A549 (cell line): Measurements from ENCODE around the gene SLC16A10. TPM values are rescaled to one million over a fixed set of nuclear protein-coding genes. Genes with fewer than 3 reads are reported as not detected.
"Not testable (repeated sequence)": the region's sequence is repeated elsewhere in the genome, so short reads cannot be mapped to it uniquely, and the experiment has no call there.

Experiments used
- ATAC-seq, 2 experiments: fragments of 200-7000 bp in 1 of 2; fragments of >200 bp in 1 of 2; cut with Nextera tagmentation in 1 of 2; cut with Tn5 transposase in 1 of 2; 3 replicates each; pipeline versions ENCODE4 v1.8.0 to v1.9.1; 2018 to 2020; ENCODE audit warnings: mild to moderate bottlenecking in 1 of 2, moderate library complexity in 1 of 2
- CTCF ChIA-PET: fragments of 300-600 bp; sonication (Branson Sonifier 250); formaldehyde crosslinking; extraction: SDS; loops from one replicate; lab custom pipeline; 2021; ENCODE audit warnings: antibody characterized with exemption, inconsistent platforms; lab: Yijun Ruan, JAX
- POLR2A ChIA-PET: fragments of 350-600 bp; formaldehyde crosslinking; extraction: SDS; loops from one replicate; lab custom pipeline; 2021; ENCODE audit warnings: antibody characterized with exemption, inconsistent platforms; lab: Yijun Ruan, JAX
- DNase-seq, 2 experiments: peaks; one replicate each; pipeline versions ENCODE4 v3.0.0 to v3.0.0-alpha.2; 2011 to 2016; ENCODE audit warnings: low read depth in 1 of 2, low spot score in 1 of 2
- FAIRE-seq: peaks from 2 replicates; lab custom pipeline; 2011; peaks lifted over from hg19 to GRCh38; lab: Jason Lieb, UNC
- H3K27ac ChIP-seq, 2 experiments: fragments of >200 bp; sonication (Bioruptor Twin); formaldehyde crosslinking; 3 replicates each; pipeline ENCODE4 v1.5.1; 2016 to 2017
- H3K4me1 ChIP-seq: fragments of >200 bp; sonication (Bioruptor Twin); formaldehyde crosslinking; 3 replicates; pipeline ENCODE4 v1.6.1; 2016
- H3K4me2 ChIP-seq: fragments of >200 bp; sonication (Bioruptor Twin); formaldehyde crosslinking; 3 replicates; pipeline ENCODE4 v1.6.1; 2016
- H3K4me3 ChIP-seq: fragments of >200 bp; sonication (Bioruptor Twin); formaldehyde crosslinking; 3 replicates; pipeline ENCODE4 v1.5.1; 2016
- H3K9me3 ChIP-seq: fragments of >200 bp; sonication (Bioruptor Twin); formaldehyde crosslinking; 3 replicates; pipeline ENCODE4 v1.6.1; 2016
- BCL3 ChIP-seq: fragments of >200 bp; sonication (Bioruptor Twin); formaldehyde crosslinking; IDR thresholded peaks from 3 replicates; pipeline ENCODE4 v1.6.1; 2016
- CEBPB ChIP-seq, 2 experiments: fragments of >200 bp in 1 of 2; sonication (Bioruptor Twin) in 1 of 2; formaldehyde crosslinking in 1 of 2; IDR thresholded peaks; 2 replicates each; pipeline ENCODE4 v1.6.1; 2012 to 2016
- CHD2 ChIP-seq: fragments of 150-350 bp; IDR thresholded peaks from 2 replicates; pipeline ENCODE4 v1.6.1; 2014; ENCODE audit warnings: low read length; ENCODE audit not compliant: partially characterized antibody
- CHD4 ChIP-seq: fragments of 200-600 bp; sonication (generic); IDR thresholded peaks from 2 replicates; pipeline ENCODE4 v1.6.1; 2016; ENCODE audit warnings: antibody characterized with exemption, mild to moderate bottlenecking, borderline replicate concordance
- EHF ChIP-seq: fragments of 250-450 bp; sonication (Bioruptor Pico); IDR thresholded peaks from 2 replicates; pipeline ENCODE4 v1.5.0; 2020; ENCODE audit warnings: mild to moderate bottlenecking
- ESRRA ChIP-seq: fragments of 150-350 bp; IDR thresholded peaks from 2 replicates; pipeline ENCODE4 v1.6.1; 2014; ENCODE audit warnings: mild to moderate bottlenecking, low read length, borderline replicate concordance
- GATA3 ChIP-seq: IDR thresholded peaks from 2 replicates; pipeline ENCODE4 v1.6.1; 2012; ENCODE audit warnings: borderline replicate concordance
- HEYL ChIP-seq: fragments of 250-450 bp; sonication (Bioruptor Pico); IDR thresholded peaks from 2 replicates; pipeline ENCODE4 v1.8.0; 2021; ENCODE audit warnings: mild to moderate bottlenecking, moderate library complexity
- HMGXB4 ChIP-seq: fragments of 250-450 bp; sonication (Bioruptor Pico); IDR thresholded peaks from 2 replicates; pipeline ENCODE4 v1.5.0; 2021; ENCODE audit warnings: mild to moderate bottlenecking, moderate library complexity, borderline replicate concordance
- HOXB13 ChIP-seq: fragments of 250-450 bp; sonication (Bioruptor Pico); IDR thresholded peaks from 2 replicates; pipeline ENCODE4 v1.5.0; 2020; ENCODE audit warnings: low read depth, mild to moderate bottlenecking, moderate library complexity
- HOXB5 ChIP-seq: fragments of 250-450 bp; sonication (Bioruptor Pico); IDR thresholded peaks from 2 replicates; pipeline ENCODE4 v1.5.0; 2020; ENCODE audit warnings: mild to moderate bottlenecking, moderate library complexity
- JUNB ChIP-seq: fragments of >200 bp; sonication (Bioruptor Twin); formaldehyde crosslinking; IDR thresholded peaks from 2 replicates; pipeline ENCODE4 v1.6.1; 2016
- MAFK ChIP-seq: fragments of 450-650 bp; IDR thresholded peaks from 2 replicates; pipeline ENCODE4 v1.6.1; 2014; ENCODE audit not compliant: partially characterized antibody
- MYC ChIP-seq: IDR thresholded peaks from 2 replicates; pipeline ENCODE4 v1.6.1; 2012; ENCODE audit warnings: mild to moderate bottlenecking, inconsistent platforms, low read length, improper control_type of control experiment, borderline replicate concordance
- NFE2L2 ChIP-seq: fragments of 150-350 bp; conservative IDR thresholded peaks from 2 replicates; pipeline ENCODE4 v1.6.1; 2014; ENCODE audit warnings: low read length
- NPAS2 ChIP-seq: fragments of 250-450 bp; sonication (Bioruptor Pico); IDR thresholded peaks from 2 replicates; pipeline ENCODE4 v1.8.0; 2022; ENCODE audit warnings: mild to moderate bottlenecking, moderate library complexity, borderline replicate concordance
- RAD21 ChIP-seq, 2 experiments: fragments of >200 bp in 1 of 2; sonication (Bioruptor Twin) in 1 of 2; formaldehyde crosslinking in 1 of 2; IDR thresholded peaks in 1 of 2; conservative IDR thresholded peaks in 1 of 2; 2 replicates in 1 of 2; 3 replicates in 1 of 2; pipeline ENCODE4 v1.6.1; 2012 to 2018; ENCODE audit warnings: inconsistent platforms in 1 of 2
- RARB ChIP-seq: fragments of 250-450 bp; sonication (Bioruptor Pico); IDR thresholded peaks from 2 replicates; pipeline ENCODE4 v1.8.0; 2021; ENCODE audit warnings: mild to moderate bottlenecking, moderate library complexity
- RNF2 ChIP-seq: fragments of 200-600 bp; sonication (generic); IDR thresholded peaks from 2 replicates; pipeline ENCODE4 v1.6.1; 2016; ENCODE audit warnings: low read depth, mild to moderate bottlenecking, antibody characterized with exemption, moderate library complexity, borderline replicate concordance
- SMC3 ChIP-seq: fragments of >200 bp; sonication (Bioruptor Twin); formaldehyde crosslinking; IDR thresholded peaks from 3 replicates; pipeline ENCODE4 v1.6.1; 2018; ENCODE audit warnings: inconsistent platforms
- SREBF2 ChIP-seq: fragments of 450-650 bp; IDR thresholded peaks from 2 replicates; pipeline ENCODE4 v1.6.1; 2014; ENCODE audit warnings: mild to moderate bottlenecking, moderate library complexity
- ZC3H11A ChIP-seq: fragments of 450-650 bp; IDR thresholded peaks from 2 replicates; pipeline ENCODE4 v1.6.1; 2014; ENCODE audit warnings: antibody characterized with exemption, mild to moderate bottlenecking
- ZFP36 ChIP-seq: fragments of 450-650 bp; IDR thresholded peaks from 2 replicates; pipeline ENCODE4 v1.6.1; 2014; ENCODE audit warnings: borderline replicate concordance; ENCODE audit not compliant: partially characterized antibody
- ZNF302 ChIP-seq: fragments of 250-450 bp; sonication (Bioruptor Pico); IDR thresholded peaks from 2 replicates; pipeline ENCODE4 v1.9.0; 2021; ENCODE audit warnings: inconsistent platforms, mild to moderate bottlenecking, moderate library complexity
- WGBS: methylation state at CpG from one replicate; pipeline ENCODE4 v1.1.6; 2017; ENCODE audit errors: missing lambda C conversion rate; 5-methylcytosine and 5-hydroxymethylcytosine counted together
- polyA plus RNA-seq, 4 experiments: library from polyadenylated mRNA; depleted of rRNA in 3 of 4; stranded (reverse); fragments of >200 nt; fragmentation: RNase III in 1 of 4; extraction: RNeasy Plus Mini Kit Qiagen cat#74134 plus additional on column Dnase treatment in 1 of 4; gene quantifications; 2 replicates in 3 of 4; 3 replicates in 1 of 4; pipeline ENCODE4 v1.2.3, GENCODE V29; 2011 to 2017
- TF ChIP-seq, protein P1 (sequence below): IDR thresholded peaks from 2 replicates; pipeline ENCODE4 v1.6.1; 2012; ENCODE audit warnings: low read depth, borderline replicate concordance

Gene SLC16A10
- polyA plus RNA-seq, 2 of the 4 experiments (the other 2 are of a cell fraction), result 0.27 to 1.00 TPM

DNA sequence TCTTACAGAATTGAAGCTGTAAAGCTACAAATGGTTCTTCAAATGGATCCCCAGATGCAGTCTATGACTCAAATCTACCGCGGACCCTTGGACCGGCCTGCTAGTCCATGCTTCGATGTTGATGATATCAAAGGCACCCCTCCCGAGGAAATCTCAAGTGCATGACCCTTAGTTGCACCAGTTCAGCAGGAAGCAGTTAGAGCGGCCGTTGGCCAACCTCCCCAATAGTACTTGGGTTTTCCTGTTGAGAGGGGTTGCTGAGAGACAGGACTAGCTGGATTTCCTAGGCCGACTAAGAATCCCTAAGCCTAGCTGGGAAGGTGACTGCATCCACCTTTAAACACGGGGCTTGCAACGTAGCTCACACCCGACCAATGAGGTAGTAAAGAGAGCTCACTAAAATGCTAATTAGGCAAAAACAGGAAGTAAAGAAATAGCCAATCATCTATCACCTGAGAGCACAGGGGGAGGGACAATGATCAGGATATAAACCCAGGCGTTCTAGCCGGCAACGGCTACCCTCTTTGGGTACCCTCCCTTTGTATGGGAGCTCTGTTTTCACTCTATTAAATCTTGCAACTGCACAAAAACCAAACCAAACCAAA lies 50.3 kb downstream of the SLC16A10 start:
- FAIRE-seq, H3K9me3 ChIP-seq, DNase-seq, H3K4me3 ChIP-seq, H3K4me2 ChIP-seq, ATAC-seq, H3K4me1 ChIP-seq, H3K27ac ChIP-seq, POLR2A ChIA-PET: not testable (repeated sequence)
- CTCF ChIA-PET, result interaction anchor here (1.1 kb wide), 1 partner anchor 25 kb away, joined by 3 read pairs; no protein-coding TSS in a partner anchor
- WGBS, result 75% methylated on average over 14 of the region's 14 CpGs

DNA sequence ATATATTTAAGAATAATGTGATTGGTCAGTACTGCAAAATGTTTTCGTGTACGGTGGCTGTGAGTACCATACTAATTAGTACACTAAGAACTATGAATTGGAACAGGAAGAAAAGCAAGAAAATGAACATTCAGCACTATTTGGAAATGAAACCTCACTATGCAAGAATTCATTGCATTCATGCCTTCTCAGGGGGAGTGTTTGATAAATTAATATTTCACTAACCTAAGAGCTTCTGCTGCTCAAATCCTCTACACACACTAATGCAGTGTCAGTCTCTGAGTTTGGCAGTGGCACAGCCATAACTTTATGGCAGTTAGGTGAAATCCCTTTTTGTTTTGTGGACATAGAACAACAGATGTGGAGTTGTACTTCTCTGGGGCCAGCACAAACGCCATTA lies 60.1 kb downstream of the SLC16A10 start:
- ChIA-PET POLR2A (no interaction called here), CTCF (no interaction called here)
- no peaks in the 10 kb centered on the region for H3K9me3 ChIP-seq
- H3K4me1 ChIP-seq, result no peaks in the 10 kb centered on the region
- H3K4me2 ChIP-seq, result no peak overlapping the region
- TF ChIP-seq MAFK (peak; percentile 47), EHF (no peak)
- ATAC-seq (no peak), FAIRE-seq (no peak), DNase-seq (no peak)
- 55% methylated on average over 3 of the region's 3 CpGs for WGBS
- no peak overlapping the region for H3K27ac ChIP-seq
- H3K4me3 ChIP-seq, result no peak overlapping the region

- DNase-seq, result no peak
- WGBS, result 48% methylated on average over 1 of the region's 1 CpG
- no peak for FAIRE-seq
- Histone ChIP-seq H3K4me3 (no peak overlapping the region), H3K9me3 (no peaks in the 10 kb centered on the region)
- TF ChIP-seq ZNF302 (CRISPR knock-in tag) (no peak), SMC3 (no peak), HOXB5 (no peak), ZC3H11A (no peak), HMGXB4 (CRISPR knock-in tag) (no peak), NFE2L2 (no peak), ZFP36 (no peak), JUNB (no peak), RARB (no peak), HOXB13 (CRISPR knock-in tag) (no peak), ESRRA (no peak)
- TF ChIP-seq, protein P1, sequence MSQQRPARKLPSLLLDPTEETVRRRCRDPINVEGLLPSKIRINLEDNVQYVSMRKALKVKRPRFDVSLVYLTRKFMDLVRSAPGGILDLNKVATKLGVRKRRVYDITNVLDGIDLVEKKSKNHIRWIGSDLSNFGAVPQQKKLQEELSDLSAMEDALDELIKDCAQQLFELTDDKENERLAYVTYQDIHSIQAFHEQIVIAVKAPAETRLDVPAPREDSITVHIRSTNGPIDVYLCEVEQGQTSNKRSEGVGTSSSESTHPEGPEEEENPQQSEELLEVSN, result no peak
- TF ChIP-seq, all 56 proteins: peak for 0
- POLR2A ChIA-PET, result no interaction called here
- H3K27ac ChIP-seq, result no peak overlapping the region
- H3K4me1 ChIP-seq, result no peaks in the 10 kb centered on the region
- CTCF ChIA-PET, result no interaction called here
- no peak for ATAC-seq
- no peak overlapping the region for H3K4me2 ChIP-seq
Observed at GRCh38 chr6:111148110-111148509, 60.8 kb downstream of the SLC16A10 start.

DNA sequence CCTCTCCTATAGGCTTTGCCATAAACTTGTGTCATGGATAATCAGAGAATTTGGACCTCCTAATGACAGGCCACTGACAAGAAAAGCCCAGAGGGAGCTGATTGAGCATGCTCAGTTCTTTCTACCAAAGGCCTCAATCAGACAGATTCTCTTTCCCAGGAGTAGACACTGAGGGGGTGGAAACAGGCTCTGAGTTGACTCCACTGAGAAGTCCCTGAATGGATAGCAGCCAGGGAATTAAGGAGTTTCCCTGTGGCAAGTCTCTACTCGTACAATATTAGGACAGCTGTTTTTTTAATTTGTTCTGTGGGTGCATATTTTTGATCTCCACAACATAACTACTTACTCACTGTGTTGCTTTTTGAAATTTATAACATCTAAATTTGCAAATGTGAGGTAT lies 63.3 kb downstream of the SLC16A10 start:
- Histone ChIP-seq H3K9me3 (no peaks in the 10 kb centered on the region), H3K4me3 (no peak overlapping the region), H3K4me1 (no peaks in the 10 kb centered on the region), H3K4me2 (no peak overlapping the region), H3K27ac (no peak overlapping the region)
- WGBS, result 45% methylated on average over 1 of the region's 1 CpG
- POLR2A ChIA-PET, result no interaction called here
- CTCF ChIA-PET, result no interaction called here
- TF ChIP-seq RNF2, result no peak
- no peak for TF ChIP-seq HEYL (CRISPR knock-in tag)
- no peak for TF ChIP-seq ESRRA
- no peak for TF ChIP-seq NFE2L2
- TF ChIP-seq RAD21 (conservative IDR thresholded peaks at IDR 0.05 in 1 of 2, IDR thresholded peaks at IDR 0.05 in 1 of 2), result no peak
- no peak for TF ChIP-seq CEBPB (IDR thresholded peaks at IDR 0.05)
- TF ChIP-seq CHD2, result no peak
- TF ChIP-seq CHD4, result no peak
- no peak for TF ChIP-seq NPAS2
- no peak for TF ChIP-seq MYC
- no peak for TF ChIP-seq SREBF2
- TF ChIP-seq GATA3, result no peak
- no peak for TF ChIP-seq BCL3
- FAIRE-seq (no peak), ATAC-seq (no peak), DNase-seq (no peak)
